Measurements from ENCODE around the gene RAMAC.

DNA sequence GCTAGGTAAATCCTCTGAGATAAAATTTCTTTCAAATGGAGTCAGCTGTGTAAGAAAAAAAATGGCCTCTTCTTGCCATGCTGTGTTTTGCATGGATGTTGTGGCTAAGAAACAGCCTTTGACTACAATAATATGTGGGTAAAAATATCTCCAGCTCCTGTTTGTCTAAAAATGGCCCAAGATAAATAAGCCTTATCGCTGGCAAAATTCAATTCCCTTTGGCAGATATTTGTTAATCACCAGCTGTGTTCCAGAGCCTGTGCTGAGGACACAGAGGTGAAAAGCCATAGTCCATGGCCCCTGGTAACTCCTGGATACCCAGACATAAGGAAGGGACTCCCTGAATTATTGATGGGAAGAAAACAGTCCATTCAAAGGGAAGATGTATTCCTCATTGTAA, 15.3 kb upstream of the RAMAC start:
- TF ChIP-seq EP300 (IDR thresholded peaks at IDR 0.05) (no peak), POLR2A (IDR thresholded peaks at IDR 0.05) (no peak), CTCF (IDR thresholded peaks at IDR 0.05) (no peak)
